ENCODE results near the gene UNC79.

GRCh38 chr14:93532541-93532940 lies 101.8 kb downstream of the UNC79 start:
- no peak for TF ChIP-seq ZBTB7A (tag by site-specific recombination; IDR thresholded peaks at IDR 0.05; ENCODE audit: low read depth)
- TF ChIP-seq CTCF (tag by site-specific recombination; IDR thresholded peaks at IDR 0.05): no peak
- TF ChIP-seq REST (tag by site-specific recombination; IDR thresholded peaks at IDR 0.05): no peak
- TF ChIP-seq ZBTB21 (tag by site-specific recombination; IDR thresholded peaks at IDR 0.05): no peak
- no peak for TF ChIP-seq ZNF274 (IDR thresholded peaks at IDR 0.05; ENCODE audit: low read length)
- TF ChIP-seq ZNF274 (tag by site-specific recombination; IDR thresholded peaks at IDR 0.05; ENCODE audit: borderline replicate concordance): no peak
- TF ChIP-seq ZNF670 (tag by site-specific recombination; IDR thresholded peaks at IDR 0.05; ENCODE audit: low read depth): no peak

Data from HEK293 (cell line).